Activated CD4-positive, alpha-beta T cell treated with anti-CD3 and anti-CD28 coated beads, Interleukin-2, amount 50 U/mL, for 24 hours (primary cell): ENCODE data around the gene SH3GLB2.
"Not testable (repeated sequence)": the region's sequence is repeated elsewhere in the genome, so short reads cannot be mapped to it uniquely, and the experiment has no call there.

Source experiments
- DNase-seq, 2 donors: peaks; one replicate each; pipeline ENCODE4 v3.0.0-alpha.2; 2020; ENCODE audit warnings: low read depth in 1 of 2, low spot score in 1 of 2

Gene SH3GLB2

DNA sequence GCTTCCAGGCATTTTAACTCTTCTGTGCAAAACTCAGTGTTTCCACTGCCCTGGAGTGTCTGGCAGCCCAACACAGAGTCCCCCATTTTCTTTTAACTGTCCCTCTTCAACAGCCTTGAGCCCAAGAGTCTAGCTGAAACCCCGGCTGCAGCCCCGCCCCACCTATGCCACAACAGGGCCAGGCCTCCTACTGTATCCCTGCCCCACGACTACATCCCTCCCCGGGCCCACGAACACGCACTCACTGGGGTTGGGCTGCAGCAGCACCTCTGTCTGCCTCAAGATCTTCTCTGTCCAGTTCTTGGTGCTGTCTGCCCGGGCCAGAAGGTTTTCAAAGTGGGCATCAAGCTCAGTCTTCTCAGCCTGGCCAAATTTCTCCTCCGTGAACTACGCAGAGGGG, 6.1 kb downstream of the SH3GLB2 start:
- no peak for DNase-seq

DNA sequence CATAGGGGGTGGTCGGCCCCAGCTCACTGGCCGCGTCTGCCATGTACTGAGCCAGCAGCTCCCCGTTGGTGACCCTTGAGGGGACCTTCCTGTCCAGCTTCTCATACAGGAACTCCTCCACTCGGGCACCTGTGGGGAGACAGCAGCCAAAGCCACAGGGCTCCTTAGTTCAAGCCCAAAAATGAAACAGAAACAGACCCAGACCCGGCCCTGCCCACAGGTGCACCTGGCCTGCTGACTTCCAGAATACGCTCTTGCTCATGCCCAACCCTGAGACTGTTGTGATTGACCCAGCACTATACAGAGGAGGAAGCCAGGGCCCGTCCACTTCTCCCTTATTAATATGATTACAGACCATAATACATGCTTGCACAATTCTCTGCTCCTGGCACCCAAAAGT, 7.0 kb downstream of the SH3GLB2 start:
- DNase-seq: no peak

DNA sequence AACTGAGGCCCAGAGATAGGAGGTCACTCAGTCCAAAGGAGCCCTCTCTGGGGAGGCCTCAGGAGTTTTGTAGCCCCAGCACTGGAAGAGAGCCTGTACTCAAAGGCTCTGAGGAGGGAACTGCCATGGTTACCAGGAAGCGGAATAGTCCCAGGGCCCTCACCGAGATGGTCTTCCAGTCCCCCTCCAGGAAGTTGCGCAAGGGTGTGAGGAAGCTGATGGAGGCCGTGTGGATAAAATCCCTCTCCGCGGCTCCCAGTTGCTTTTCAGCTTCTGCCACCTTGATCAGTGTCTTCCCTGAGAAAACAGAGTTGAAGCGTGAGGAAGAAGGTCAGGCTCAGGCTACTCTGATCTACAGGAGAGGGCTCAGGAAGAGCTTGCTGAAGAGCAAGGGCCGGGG, 13.5 kb downstream of the SH3GLB2 start:
- DNase-seq: no peak

DNA sequence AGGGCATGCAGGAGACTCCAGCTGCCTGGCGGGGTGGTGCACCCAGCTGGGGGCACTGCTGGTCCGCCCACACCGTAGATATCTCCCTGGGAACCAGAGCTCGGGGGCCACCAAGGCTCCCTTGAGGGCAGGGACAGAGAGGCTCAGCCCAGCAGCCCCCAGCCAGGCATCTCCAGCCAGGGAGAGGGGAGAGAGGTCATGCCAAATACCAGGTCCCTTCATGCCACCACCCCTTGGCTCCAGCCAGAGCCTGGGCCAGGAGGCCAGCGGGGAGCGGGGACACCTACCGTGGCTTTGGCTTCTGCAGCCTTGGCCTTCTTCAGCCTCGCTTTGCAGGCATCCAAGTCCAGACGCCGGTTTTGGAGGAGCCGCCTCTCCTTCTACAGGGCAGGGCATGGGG, 14.0 kb downstream of the SH3GLB2 start:
- no peak for DNase-seq

DNA sequence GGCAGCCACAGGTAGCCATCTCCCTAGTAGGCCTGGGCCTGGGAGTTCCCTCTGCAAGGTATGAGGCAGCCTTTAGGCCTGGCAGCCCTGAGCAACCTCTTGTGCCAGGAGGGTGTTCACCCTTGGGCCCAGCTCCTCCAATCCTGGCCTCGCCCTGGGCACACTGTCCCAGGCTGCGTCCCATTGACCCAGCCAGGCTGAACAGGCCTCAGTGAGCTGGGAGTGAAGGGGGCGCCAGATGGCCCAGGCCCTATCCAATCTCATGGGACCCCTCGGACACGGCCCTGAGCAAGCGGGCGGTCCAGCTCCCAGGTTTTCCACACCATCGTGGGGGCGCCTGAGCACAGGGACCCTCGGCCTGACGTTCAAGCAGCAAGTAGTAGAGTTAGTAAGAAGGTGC, 14.5 kb downstream of the SH3GLB2 start:
- no peak for DNase-seq

DNA sequence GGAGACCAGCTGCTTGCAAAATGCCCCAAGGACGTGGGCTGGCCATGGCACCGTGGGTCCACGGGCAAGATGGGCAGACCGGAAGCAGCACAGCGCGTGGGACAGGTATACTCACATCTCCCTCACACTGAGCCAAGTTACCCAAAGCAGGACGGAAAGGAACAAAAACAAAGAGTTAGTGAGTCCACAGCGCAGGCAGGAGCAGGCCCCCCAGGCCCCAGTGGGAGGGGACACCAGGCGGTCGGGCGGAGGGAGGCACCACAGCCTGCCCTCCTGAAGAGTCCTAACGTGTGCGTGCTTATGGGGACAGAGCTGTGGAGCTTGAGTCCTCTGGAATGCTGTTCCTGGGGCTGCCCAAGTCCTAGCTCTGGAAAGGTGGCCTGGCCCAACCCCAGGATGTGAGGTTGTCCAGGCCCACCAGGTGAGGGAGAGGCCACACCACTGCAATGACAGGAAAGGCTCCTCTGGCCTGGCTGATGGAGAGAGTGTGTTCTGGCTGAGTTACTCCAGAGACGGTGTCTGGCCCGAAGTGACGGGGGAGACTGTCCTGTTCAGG, 15.2 kb downstream of the SH3GLB2 start:
- DNase-seq: no peak

DNA sequence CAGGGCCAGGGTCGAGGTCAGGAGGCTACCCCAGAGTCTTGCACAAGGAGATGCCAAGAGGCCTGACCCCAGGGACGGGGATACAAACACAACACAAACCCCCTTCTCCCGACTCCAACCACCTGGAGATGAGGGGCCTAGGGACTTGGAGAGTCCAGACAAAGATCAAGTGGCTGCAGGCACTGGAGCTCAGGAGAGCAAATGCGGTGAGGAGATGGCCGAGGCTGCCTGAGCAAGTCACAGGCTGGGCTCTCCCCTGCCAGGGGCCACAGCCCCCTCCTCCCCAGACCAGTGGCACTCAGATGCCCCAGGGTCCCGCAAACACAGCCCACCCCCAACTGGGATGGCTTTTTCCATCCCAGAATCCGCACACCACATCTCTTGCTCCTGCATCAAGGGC, 15.8 kb downstream of the SH3GLB2 start:
- DNase-seq: no peak

DNA sequence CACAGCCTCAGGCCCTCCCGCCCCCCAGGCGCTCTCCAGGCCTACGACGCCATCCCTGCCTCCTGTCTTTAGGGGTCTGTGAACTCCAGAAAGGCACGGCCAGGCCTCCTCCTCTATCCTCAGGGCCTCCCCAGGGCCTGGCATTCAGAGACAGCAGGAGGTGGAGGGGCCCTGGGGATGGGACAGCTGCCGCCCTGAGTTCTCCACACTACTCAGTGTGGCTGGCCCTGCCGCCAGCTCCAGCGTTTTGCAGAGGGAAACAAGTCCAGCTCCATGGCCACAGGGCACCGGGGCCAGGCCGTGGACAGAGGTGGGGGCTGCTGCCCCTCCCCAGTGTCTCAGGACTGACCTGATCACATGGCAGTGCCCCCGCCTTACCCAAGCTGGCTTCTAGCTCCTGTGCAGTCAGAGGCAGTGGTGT, 16.4 kb downstream of the SH3GLB2 start:
- no peak for DNase-seq

DNA sequence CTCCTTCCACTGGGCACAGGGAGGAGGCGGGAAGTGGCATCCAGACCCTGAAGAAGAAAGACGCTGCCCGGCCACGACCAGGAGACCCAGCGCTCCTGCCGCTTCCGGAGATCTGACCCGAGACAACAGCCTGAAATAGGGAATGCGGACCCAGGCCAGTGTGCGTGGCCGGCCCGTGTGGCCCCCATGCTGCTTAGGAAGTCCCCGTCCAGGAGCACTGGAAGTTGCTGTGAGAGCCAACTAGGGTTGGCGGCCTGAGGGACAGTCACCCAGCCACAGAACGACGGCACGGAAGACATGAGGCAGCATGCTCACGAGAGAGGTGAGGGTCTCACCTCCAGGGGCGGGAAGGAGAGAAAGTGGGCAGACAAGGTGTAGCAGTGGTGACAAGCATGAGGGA, 17.0 kb downstream of the SH3GLB2 start:
- no peak for DNase-seq

DNA sequence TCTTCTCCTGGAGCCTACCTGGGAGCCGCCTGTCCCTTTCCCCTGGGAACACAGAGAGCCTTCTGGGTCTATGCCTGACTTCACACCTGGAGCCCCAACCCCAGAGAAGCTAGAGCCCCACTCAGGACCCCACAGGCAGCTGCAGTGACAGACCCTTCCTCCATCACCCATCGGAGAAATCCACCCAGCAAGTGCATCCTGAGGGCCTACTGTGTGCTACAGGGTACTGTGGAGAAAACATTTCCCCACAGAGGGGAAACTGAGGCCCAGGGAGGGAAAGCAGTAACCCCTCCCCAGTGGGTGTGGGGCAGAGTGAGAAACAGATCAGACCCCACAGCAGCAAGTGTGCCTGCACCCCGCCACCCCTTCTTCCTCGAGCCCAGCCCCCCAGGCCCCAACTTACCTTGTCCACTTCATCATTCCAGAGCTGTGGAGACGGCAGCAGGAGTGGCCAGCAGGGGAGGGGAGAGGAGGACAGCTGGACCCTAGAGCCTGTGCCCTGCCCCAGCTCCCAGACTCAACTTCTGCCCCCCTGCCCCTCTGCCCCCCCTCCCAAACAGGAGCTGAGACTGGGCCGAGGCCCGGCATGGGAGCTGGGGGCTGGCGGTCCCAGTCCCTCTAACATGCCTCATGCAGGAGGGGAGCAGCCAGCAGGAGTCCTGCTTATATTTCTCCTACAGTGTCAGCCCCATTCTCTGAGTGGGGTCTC, 17.7 kb downstream of the SH3GLB2 start:
- no peak for DNase-seq

DNA sequence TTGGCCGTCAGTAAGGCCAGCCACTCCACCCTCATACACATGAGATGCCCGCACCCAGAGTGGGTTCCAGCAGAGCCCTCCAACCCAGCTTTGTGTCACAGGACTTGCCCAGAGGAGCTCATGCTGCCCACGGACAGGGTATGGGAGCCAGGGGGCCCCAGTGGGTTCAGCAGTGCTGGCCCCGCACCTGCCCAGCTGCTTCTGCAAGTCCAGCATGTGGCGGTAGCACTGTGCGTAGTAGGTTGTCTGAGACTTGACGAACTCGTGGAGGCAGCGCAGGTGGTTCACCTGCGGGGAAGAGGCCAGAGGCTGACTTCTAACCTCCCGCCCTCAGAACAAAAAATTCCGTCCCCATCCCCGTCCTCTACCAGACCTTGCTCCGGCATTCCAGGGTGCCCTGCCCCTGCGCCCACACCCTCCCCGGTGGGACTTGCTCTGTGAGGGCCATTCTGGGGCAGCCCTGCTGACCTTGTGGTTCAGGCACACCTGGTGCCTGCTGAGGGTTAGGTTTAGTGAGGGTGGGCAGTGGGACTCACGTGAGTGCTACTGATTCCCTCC, 18.5 kb downstream of the SH3GLB2 start:
- DNase-seq: no peak

DNA sequence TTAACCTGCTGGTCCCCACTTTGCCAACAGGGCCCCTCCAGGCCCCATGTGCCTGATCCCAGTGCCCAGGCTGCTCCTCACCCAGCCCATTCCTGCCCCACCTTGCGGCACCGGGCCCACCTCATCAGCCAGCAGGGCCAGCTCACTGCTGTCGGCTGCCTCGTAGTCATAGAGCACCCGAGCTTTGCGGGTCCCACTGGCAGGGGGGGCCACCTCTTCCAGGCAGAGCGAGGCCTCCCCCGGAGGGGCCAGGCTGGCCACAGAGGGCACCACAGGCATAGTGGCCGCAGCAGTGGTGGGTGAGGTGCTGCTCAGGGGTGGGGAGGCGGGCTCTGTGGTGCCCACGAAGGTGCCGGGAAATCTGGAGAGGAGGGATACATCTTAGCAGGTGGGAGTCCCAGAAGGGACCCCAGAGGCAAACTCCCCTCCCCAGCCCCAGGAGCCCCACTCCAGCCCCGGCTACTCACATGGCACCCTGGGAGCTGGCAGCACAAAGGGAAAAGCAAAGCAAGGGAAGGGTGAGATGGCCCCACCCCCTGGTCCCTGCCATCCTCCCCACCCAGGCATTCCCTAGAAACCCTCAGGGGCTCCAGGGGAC, 19.0 kb downstream of the SH3GLB2 start:
- no peak for DNase-seq

DNA sequence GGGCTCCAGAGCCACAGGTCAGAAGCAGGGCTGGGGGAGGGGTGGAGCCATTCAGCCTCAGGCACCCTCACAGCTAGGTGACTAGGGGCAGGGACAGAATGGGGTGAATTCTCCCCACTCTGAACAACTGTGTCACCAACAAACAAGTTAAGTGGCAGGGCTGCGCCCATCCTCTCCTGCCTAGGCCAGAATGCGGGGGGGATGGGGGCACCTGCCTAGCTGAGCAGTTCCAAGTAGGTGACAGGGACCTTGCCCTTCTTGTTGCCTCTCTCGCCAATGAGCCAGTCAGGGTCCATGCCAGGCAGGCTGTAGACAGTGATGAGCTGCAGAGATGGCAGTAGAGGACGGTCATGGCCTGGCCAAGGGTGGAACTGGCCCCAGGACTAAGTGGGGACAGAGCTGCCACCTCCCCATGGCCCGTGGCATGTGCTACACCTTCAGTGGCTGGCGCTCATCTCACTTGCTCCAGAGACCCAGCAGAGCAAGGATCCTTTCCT, 19.6 kb downstream of the SH3GLB2 start:
- DNase-seq: no peak

DNA sequence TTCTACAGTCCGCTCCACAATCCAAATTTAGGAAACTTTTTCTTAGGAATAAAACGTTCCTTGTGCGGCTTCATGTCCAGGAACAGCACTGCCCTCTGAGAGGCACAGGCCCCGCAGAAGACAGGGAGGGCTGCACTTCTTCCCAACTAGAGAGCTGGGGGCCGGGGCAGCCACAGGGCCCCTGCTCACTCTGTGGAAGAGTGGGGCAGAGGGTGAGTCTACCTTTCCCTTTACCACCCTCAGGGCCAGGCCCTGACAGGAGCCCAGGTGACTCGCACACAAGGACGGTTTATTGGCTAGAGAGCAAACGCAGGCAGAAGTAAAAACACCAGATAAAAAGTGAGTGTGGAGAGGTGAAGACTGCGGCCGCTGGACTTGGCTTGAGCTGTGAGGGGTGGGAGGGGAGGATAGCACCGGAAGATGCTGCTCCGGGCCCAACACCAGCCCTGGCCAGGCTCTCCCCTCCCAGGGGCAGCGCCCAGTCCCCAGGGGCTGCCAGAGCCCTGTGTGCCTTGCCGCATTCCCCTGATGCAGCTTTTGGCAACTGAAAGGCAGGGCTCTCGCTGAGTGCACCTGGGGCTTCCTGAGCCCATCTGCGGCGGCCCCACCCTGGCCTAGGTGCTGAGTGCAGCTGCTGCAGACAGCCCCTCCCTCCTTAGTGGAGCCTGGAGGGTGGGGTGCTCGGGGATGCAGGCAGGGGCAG, 20.2 kb downstream of the SH3GLB2 start:
- no peak for DNase-seq

DNA sequence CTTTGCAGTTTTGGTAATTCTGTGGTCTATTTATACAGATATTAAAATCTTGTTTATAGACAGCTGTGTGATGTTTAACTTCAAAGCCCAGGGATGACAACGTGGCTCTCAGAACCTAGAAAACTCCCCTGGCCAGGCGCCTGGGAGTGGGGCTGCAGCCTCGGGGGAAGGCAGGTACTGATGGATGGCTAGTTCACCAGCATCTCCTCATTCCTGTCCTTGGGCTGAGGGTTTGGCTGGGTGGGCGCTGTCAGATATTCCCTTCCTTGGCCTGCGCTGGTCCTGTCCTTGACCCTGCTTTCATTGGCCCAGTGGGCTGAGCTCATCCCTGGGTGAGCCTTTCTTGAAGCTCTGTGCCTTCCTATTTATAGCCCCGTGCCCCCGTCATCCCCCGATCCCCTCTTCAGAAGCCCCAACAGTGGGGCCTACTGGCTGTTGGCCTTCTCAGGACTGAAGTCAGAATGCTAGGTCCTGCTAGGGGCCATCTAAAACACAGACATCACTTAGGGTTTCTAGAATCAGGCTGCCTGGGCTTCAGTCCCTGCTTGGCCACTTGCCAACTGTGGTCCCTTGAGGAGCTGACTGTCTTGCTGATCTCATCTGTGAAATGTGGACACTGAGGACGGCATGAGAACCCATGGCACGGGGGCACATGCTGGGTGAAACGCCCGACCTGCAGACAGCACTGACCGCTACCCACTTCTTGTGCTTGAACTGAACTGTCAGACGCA, 20.9 kb downstream of the SH3GLB2 start:
- DNase-seq: no peak

DNA sequence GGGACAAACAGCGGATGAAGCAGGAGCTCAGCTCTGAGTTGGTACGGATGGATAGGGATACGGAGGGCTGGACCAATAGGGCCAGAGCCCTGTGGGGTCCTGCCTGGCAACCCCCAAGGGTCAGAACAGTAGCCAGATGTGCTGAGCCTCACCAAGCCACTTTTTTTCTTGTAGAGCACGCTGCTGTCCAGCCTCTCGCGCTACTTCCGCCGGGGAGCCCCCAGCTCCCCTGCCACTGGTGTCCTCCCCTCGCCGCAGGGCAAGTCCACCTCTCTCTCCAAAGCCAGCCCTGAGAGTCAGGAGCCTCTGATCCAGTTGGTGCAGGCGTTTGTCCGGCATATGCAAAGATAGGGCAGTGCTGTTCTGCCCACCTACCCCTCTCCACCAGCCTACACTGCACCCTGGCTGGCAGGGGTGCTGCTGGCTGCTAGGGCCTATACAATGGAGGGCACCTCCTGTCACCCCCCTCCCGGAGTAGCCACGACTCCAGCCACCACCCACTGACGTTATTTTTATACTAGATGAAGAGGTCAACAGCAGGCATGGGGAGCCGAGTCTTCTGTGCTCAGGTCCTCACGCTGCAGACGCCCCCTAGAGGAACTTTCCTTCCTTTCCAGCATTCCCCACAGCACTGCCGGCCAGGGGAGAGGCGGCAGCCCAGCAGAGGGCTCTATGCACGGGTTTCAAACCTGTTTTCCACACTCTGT, 21.6 kb downstream of the SH3GLB2 start:
- DNase-seq: peak in 1 of 2 donors; percentile 41

DNA sequence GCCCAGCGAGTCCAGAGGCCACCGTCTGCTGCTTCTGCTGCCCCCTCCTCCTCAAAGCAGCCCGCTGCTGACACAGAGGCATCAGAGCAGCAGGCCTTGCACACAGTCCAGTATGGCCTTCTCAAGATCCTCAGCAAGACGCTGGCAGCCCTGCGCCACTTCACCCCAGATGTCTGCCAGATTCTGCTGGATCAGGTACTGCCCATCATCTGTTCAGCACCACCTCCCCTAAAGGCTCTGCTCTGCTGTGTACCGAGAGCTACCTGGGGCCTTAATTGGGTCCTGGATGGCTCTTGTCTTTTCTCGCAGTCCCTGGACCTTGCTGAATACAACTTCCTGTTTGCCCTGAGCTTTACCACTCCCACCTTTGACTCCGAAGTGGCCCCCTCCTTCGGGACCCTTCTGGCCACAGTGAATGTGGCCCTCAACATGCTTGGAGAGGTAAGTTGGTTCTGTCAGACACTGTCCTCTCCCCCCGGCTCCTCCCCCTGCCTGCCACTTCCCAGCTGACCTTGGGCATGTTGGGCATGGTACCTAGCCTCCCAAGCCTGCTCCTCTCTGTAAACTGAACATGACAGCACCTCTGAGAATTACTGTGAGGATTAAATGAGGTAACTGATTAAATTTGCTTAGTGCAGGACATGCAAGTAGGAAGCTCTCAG, 22.7 kb downstream of the SH3GLB2 start:
- DNase-seq: no peak

DNA sequence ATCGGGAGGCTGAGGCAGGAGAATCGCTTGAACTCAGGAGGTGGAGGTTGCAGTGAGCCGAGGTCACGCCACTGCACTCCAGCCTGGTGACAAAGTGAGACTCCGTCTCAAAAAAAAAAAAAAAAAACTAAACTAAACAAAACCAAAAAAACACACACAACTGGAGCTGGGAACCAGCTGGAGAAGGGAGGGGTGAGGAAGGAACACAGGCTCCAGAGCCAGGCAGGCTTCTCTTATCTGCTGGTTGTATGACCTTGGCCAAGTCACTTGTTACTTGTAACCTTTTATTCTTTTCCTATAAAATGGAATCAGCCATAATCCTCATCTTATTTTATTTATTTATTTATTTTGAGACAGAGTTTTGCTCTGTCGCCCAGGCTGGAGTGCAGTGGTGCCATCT, 24.0 kb downstream of the SH3GLB2 start:
- not testable (repeated sequence) for DNase-seq

DNA sequence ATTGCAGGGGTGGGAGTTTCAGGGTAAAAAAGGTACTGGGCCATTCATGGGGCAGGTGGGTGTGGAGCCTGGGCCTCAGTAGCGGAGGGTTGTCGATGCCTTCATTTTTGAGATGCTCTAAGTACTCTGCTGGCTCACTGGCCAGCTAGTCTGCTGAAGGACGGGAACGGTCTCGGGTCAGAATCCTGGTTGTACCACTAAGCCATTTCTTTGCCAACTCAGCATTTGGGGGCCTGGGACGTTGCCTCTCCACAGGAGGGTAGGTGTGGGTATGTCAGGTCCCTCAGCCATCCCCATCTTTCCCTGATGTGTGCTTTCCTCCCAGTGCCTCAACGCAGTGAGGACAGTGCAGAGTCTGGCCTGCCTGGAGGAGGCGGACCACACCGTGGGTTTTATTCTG, 25.1 kb downstream of the SH3GLB2 start:
- no peak for DNase-seq
